ENCODE results near the gene FAM114A1.
A peak's percentile ranks its signal among the peaks of the same experiment; 100 is the strongest.

DNA sequence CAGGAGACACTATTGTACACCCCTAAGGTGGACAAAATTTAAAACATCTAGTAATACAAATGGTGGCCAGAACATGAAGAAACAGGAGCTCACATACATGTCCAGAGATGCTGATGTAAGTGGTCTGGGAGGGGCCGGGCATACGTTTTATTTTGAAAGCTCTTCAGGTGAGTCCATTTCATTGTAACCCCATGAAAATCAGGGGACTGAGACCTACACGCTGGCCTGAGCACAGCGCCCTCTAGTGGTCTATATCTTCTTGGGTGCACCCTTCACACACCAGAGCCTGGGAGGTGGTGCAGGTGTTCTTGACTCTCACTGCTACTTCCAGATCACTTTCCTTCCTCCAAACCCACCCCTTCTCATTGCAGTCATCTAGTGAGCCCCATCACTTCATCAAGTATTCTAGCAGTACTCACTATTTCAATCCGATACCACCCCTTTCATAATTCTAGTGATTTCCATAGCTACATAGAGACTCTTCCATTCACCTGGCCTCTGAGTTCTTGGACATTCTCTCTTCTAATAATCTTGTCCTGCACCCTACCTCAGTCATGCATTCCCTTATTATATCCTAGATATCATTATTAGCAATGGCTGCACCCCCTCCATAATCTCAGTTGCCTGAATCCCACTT, 6.7 kb upstream of the FAM114A1 start:
- TF ChIP-seq, protein P1, sequence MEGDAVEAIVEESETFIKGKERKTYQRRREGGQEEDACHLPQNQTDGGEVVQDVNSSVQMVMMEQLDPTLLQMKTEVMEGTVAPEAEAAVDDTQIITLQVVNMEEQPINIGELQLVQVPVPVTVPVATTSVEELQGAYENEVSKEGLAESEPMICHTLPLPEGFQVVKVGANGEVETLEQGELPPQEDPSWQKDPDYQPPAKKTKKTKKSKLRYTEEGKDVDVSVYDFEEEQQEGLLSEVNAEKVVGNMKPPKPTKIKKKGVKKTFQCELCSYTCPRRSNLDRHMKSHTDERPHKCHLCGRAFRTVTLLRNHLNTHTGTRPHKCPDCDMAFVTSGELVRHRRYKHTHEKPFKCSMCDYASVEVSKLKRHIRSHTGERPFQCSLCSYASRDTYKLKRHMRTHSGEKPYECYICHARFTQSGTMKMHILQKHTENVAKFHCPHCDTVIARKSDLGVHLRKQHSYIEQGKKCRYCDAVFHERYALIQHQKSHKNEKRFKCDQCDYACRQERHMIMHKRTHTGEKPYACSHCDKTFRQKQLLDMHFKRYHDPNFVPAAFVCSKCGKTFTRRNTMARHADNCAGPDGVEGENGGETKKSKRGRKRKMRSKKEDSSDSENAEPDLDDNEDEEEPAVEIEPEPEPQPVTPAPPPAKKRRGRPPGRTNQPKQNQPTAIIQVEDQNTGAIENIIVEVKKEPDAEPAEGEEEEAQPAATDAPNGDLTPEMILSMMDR (IDR thresholded peaks at IDR 0.05), result peak; percentile 88
- no peak for TF ChIP-seq ZFX (IDR thresholded peaks at IDR 0.05; ENCODE audit: borderline replicate concordance)
